ENCODE results near the gene RPS6KA3. TPM values are rescaled to one million over a fixed set of nuclear protein-coding genes. Genes with fewer than 3 reads are reported as not detected.

RPS6KA3 gene
- total and polyA plus RNA-seq, 2 of the 8 experiments (the other 6 are each of a cell fraction or from before 2014, with no cell fraction given), result 7.1 to 13.0 TPM

DNA sequence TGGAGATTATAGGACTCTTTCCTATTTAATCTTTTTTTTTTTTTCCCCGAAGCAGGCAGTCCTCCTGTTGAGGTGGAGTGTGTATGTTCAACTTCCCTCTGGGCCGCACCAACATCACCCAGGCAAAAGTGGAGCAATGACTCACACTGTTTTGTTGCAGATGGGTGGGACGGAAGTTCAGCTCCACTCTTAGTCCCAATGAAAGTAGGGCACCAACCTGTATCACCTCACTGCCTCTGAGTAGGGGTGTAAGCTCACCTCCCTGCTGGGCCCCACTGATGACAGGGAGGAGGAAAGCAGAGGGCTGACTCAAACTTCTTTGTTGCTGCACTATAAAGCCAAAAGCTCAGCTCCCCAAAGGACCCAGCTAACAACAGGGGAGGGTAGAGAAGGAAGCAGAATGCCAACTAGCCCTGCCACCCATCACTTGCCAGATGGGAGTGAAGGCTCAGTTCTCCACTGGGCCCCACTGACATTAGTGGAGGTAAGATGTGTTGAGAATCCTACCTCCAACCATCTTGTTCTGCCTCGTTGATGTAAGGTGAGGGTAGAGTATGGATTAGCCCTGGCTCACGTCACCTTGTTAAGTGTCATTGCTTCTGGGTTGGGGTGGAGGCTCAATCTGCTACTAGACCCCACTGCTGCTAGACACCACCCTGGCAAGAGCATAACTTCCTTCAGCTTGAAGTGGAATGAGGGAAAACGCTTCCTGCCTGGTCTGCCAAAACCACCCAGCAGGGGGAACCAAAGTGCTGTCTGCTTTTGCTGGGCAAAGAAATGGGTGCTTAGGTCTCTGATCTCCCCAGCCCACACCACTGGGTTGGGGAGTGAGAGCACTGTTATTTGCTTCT is 14.1 kb downstream of the RPS6KA3 start:
- FAIRE-seq (peak; percentile 99), DNase-seq (ENCODE audit: low read depth in 1 of 2, low spot score in 2 of 2) (peak; percentile 29 to 82)
- no peaks in the 10 kb centered on the region for H3K9me3 ChIP-seq (ENCODE audit: insufficient read depth in 2 of 2, low read depth in 1 of 2, low read length in 1 of 2)
- H4K91ac ChIP-seq (replicated peaks; ENCODE audit: insufficient read length, low read length), result no peak overlapping the region
- H3K36me3 ChIP-seq (ENCODE audit: control insufficient read depth in 2 of 4, insufficient read depth in 4 of 4, low read length in 3 of 4), result no peaks in the 10 kb centered on the region
- H3K9ac ChIP-seq (replicated peaks in 1 of 4; ENCODE audit: extremely low read depth in 1 of 4, low read depth in 3 of 4, low read length in 3 of 4), result no peak overlapping the region
- peak; percentile 75 to 82 for TF ChIP-seq RAD21 (IDR thresholded peaks at IDR 0.05 in 1 of 2, conservative IDR thresholded peaks at IDR 0.05 in 1 of 2; ENCODE audit: low read depth in 2 of 2, low read length in 2 of 2)
- no peak for TF ChIP-seq ASH2L (IDR thresholded peaks at IDR 0.05; ENCODE audit: low read length)
- TF ChIP-seq CTCF (IDR thresholded peaks at IDR 0.05; ENCODE audit: control extremely low read depth in 1 of 3, insufficient read depth in 1 of 3, low read depth in 1 of 3, low read length in 3 of 3), result peak; percentile 62 to 79 (median 68)
- no peak for TF ChIP-seq YY1 (IDR thresholded peaks at IDR 0.05; ENCODE audit: low read depth, low read length)
- no peak overlapping the region for H3K4ac ChIP-seq (replicated peaks; ENCODE audit: insufficient read length, low read depth, low read length)
- no peak overlapping the region for H2AFZ ChIP-seq (ENCODE audit: low read length)
- H3K4me1 ChIP-seq (replicated peaks in 1 of 4; ENCODE audit: control insufficient read depth in 3 of 4, insufficient read depth in 4 of 4, low read length in 3 of 4), result no peaks in the 10 kb centered on the region
- H3K27ac ChIP-seq (ENCODE audit: low read depth, low read length), result no peak overlapping the region
- H3K18ac ChIP-seq (ENCODE audit: extremely low read depth, low read length), result no peak overlapping the region
- no peak overlapping the region for H2BK15ac ChIP-seq (ENCODE audit: low read length)
- H2BK120ac ChIP-seq (replicated peaks; ENCODE audit: low read depth, low read length), result no peak overlapping the region
- peaks cover 0 to 2% of the 10 kb centered on the region in 2 experiments for H4K20me1 ChIP-seq (replicated peaks in 1 of 2; ENCODE audit: control insufficient read depth in 1 of 2, insufficient read depth in 2 of 2, low read length in 2 of 2)
- H2BK20ac ChIP-seq (ENCODE audit: low read length), result no peak overlapping the region
- no peak overlapping the region for H2AK5ac ChIP-seq (ENCODE audit: low read depth, low read length)
- H4K8ac ChIP-seq (ENCODE audit: extremely low read depth, insufficient read depth, low read length), result no peak overlapping the region
- H3K14ac ChIP-seq (ENCODE audit: insufficient read length), result no peak overlapping the region
- H4K5ac ChIP-seq (ENCODE audit: insufficient read length, low read depth, low read length), result no peak overlapping the region
- no peak overlapping the region for H2BK12ac ChIP-seq (ENCODE audit: low read depth, low read length)
- H3K4me3 ChIP-seq (ENCODE audit: extremely low read depth in 1 of 4, insufficient read depth in 2 of 4, low read depth in 3 of 4, low read length in 4 of 4), result no peak overlapping the region
- no peaks in the 10 kb centered on the region; a peak in 1 of 4 replicates for H3K79me2 ChIP-seq (ENCODE audit: control insufficient read depth in 1 of 2, insufficient read depth in 2 of 2, low read length in 2 of 2)
- ChIA-PET CTCF (ENCODE audit: partially characterized antibody) (interaction anchor here (0.6 to 1.9 kb wide), 8 partner anchors 64 to 803 kb away, joined by 3 to 7 read pairs (median 3); no protein-coding TSS in a partner anchor), POLR2A (ENCODE audit: partially characterized antibody) (interaction anchor here (1.5 kb wide), 1 partner anchor 16 kb away, joined by 4 read pairs; no protein-coding TSS in a partner anchor)
- H3K4me2 ChIP-seq (ENCODE audit: insufficient read depth in 1 of 2, low read depth in 2 of 2, low read length in 2 of 2), result no peak overlapping the region
- no peaks in the 10 kb centered on the region for H3K79me1 ChIP-seq (ENCODE audit: low read depth, low read length)
- no peak overlapping the region for H3K56ac ChIP-seq (replicated peaks; ENCODE audit: insufficient read length, low read depth, low read length)
- H3K23ac ChIP-seq (ENCODE audit: insufficient read length), result no peak overlapping the region
- H3K23me2 ChIP-seq (ENCODE audit: low read depth, low read length), result no peaks in the 10 kb centered on the region
- no peaks in the 10 kb centered on the region for H3K27me3 ChIP-seq (replicated peaks in 1 of 4; ENCODE audit: control insufficient read depth in 3 of 4, extremely low read depth in 1 of 4, insufficient read depth in 3 of 4, low read length in 3 of 4)
- H2BK5ac ChIP-seq (ENCODE audit: low read depth, low read length), result no peak overlapping the region
- 70% methylated on average over 5 of the region's 6 CpGs; no CpG with 5 or more reads in 1 of the 2 experiments for WGBS, 2 experiments (ENCODE audit: extremely low coverage in 1 of 2, insufficient coverage in 1 of 2, insufficient read length in 1 of 2, insufficient replicate concordance in 2 of 2, low coverage in 1 of 2, low lambda C conversion rate in 2 of 2, missing lambda C conversion rate in 1 of 2)
